AG09309 (cell line): Measurements from ENCODE around the gene SLC6A1.

Experiments used
- DNase-seq: peaks from one replicate; pipeline ENCODE4 v3.0.0-alpha.2; 2010; ENCODE audit warnings: low read depth
- H3K4me3 ChIP-seq: 2 replicates; pipeline ENCODE4 v1.5.1; 2011; ENCODE audit warnings: mild to moderate bottlenecking, low read depth, low read length, moderate library complexity; ENCODE audit not compliant: control insufficient read depth
- CTCF ChIP-seq: IDR thresholded peaks from 2 replicates; pipeline ENCODE4 v1.5.1; 2011; ENCODE audit warnings: mild to moderate bottlenecking, low read depth, low read length, inconsistent platforms; ENCODE audit not compliant: insufficient read depth, control insufficient read depth; ENCODE audit errors: missing control alignments

Gene SLC6A1

GRCh38 chr3:10950476-10951294 is 41.9 kb upstream of the SLC6A1 start:
- peak; percentile 7 for DNase-seq
- peak; percentile 73 for TF ChIP-seq CTCF
- no peak overlapping the region for H3K4me3 ChIP-seq

- TF ChIP-seq CTCF: no peak
- H3K4me3 ChIP-seq: no peak overlapping the region
- no peak for DNase-seq
Measured at GRCh38 chr3:10951295-10951926, 41.1 kb upstream of the SLC6A1 start.

- no peak for TF ChIP-seq CTCF
- H3K4me3 ChIP-seq: no peak overlapping the region
- DNase-seq: no peak
Measured at GRCh38 chr3:10952525-10952924, 40.0 kb upstream of the SLC6A1 start.

- no peak for DNase-seq
- no peak overlapping the region for H3K4me3 ChIP-seq
- TF ChIP-seq CTCF: no peak
Measured at GRCh38 chr3:10954740-10955139, 37.8 kb upstream of the SLC6A1 start.

GRCh38 chr3:10955711-10956453 is 36.7 kb upstream of the SLC6A1 start:
- DNase-seq: no peak
- H3K4me3 ChIP-seq: no peak overlapping the region
- TF ChIP-seq CTCF: no peak

- DNase-seq: no peak
- no peak overlapping the region for H3K4me3 ChIP-seq
- TF ChIP-seq CTCF: no peak
Measured at GRCh38 chr3:10956531-10956930, 36.0 kb upstream of the SLC6A1 start.
